HG02884 (cell line): ENCODE measurements around the gene APOM.

ENCODE experiments used
- ATAC-seq: cut with Tn5 transposase; IDR thresholded peaks from one replicate; pipeline ENCODE4 v1.9.1; 2021; ENCODE audit warnings: mild to moderate bottlenecking, moderate library complexity; ENCODE audit not compliant: unreplicated experiment

APOM gene

GRCh38 chr6:31657406-31658157 is 1.9 kb downstream of the APOM start:
- no peak for ATAC-seq

GRCh38 chr6:31658158-31658688 is 2.5 kb downstream of the APOM start:
- no peak for ATAC-seq

GRCh38 chr6:31658983-31659648 is 3.4 kb downstream of the APOM start:
- no peak for ATAC-seq

GRCh38 chr6:31659649-31660380 is 4.1 kb downstream of the APOM start:
- ATAC-seq, result no peak

GRCh38 chr6:31660381-31661261 is 4.9 kb downstream of the APOM start, which contains the start of gene C6orf47:
TSS of gene C6orf47 (minus strand) at chr6:31660778. CDS start at chr6:31659947, 831 bp downstream.
- no peak for ATAC-seq

- no peak for ATAC-seq
Observed at GRCh38 chr6:31661262-31662123, 5.8 kb downstream of the APOM start.

- ATAC-seq, result no peak
Observed at GRCh38 chr6:31662124-31662723, 6.5 kb downstream of the APOM start.

GRCh38 chr6:31663126-31663960 is 7.6 kb downstream of the APOM start:
- no peak for ATAC-seq

GRCh38 chr6:31663961-31664789 is 8.5 kb downstream of the APOM start:
- no peak for ATAC-seq

GRCh38 chr6:31664790-31665500 is 9.3 kb downstream of the APOM start, which contains the start of gene GPANK1:
TSS of gene GPANK1 (minus strand) at chr6:31664997. CDS start at chr6:31664478, 519 bp downstream.
- no peak for ATAC-seq

- peak; percentile 72 for ATAC-seq
Observed at GRCh38 chr6:31665501-31666336, 10.0 kb downstream of the APOM start, which contains the start of gene CSNK2B. TSS of gene CSNK2B (plus strand) at chr6:31666080. CDS start at chr6:31666832, 752 bp downstream.

- no peak for ATAC-seq
Observed at GRCh38 chr6:31666337-31666965, 10.8 kb downstream of the APOM start.

GRCh38 chr6:31669676-31670075 is 14.0 kb downstream of the APOM start, which contains the start of gene LY6G5B:
TSS of gene LY6G5B (plus strand) at chr6:31669976. CDS start at chr6:31670951, 975 bp downstream.
- no peak for ATAC-seq

GRCh38 chr6:31676322-31676903 is 20.7 kb downstream of the APOM start:
- ATAC-seq, result no peak

- no peak for ATAC-seq
Observed at GRCh38 chr6:31676904-31677303, 21.2 kb downstream of the APOM start.
